Spleen (tissue), 13 donors: ENCODE measurements around the gene FAM124B. TPM values are rescaled to one million over a fixed set of nuclear protein-coding genes. Genes with fewer than 3 reads are reported as not detected.

Experiments
- DNase-seq: peaks from one replicate; pipeline ENCODE4 v3.0.0-alpha.2; 2020
- H3K27ac ChIP-seq, 8 donors: fragments of 200-600 bp; sonication (generic) in 7 of 8; 1 replicate in 4 of 8; 2 replicates in 4 of 8; pipeline versions ENCODE4 v1.5.0 to v1.8.0; 2016 to 2021; ENCODE audit warnings: inconsistent platforms in 4 of 8, mild to moderate bottlenecking in 4 of 8, moderate library complexity in 1 of 8
- H3K27me3 ChIP-seq, 7 donors: fragments of 200-600 bp; sonication (generic) in 6 of 7; replicated peaks in 1 of 7; 1 replicate in 4 of 7; 2 replicates in 3 of 7; pipeline versions ENCODE4 v1.5.0 to v1.8.0; 2016 to 2021; ENCODE audit warnings: inconsistent platforms in 3 of 7, mild to moderate bottlenecking in 1 of 7
- H3K36me3 ChIP-seq, 6 donors: fragments of 200-600 bp; sonication (generic) in 5 of 6; 1 replicate in 4 of 6; 2 replicates in 2 of 6; pipeline versions ENCODE4 v1.5.0 to v1.8.0; 2016 to 2021; ENCODE audit warnings: inconsistent platforms in 2 of 6
- H3K4me1 ChIP-seq, 6 donors: fragments of 200-600 bp; sonication (generic) in 5 of 6; 1 replicate in 3 of 6; 2 replicates in 3 of 6; pipeline versions ENCODE4 v1.5.0 to v1.8.0; 2016 to 2021; ENCODE audit warnings: inconsistent platforms in 3 of 6
- H3K4me3 ChIP-seq, 8 donors: fragments of 200-600 bp; sonication (generic) in 7 of 8; 1 replicate in 4 of 8; 2 replicates in 4 of 8; pipeline versions ENCODE4 v1.5.0 to v1.8.0; 2016 to 2021; ENCODE audit warnings: inconsistent platforms in 4 of 8, mild to moderate bottlenecking in 4 of 8, moderate library complexity in 2 of 8
- H3K9me3 ChIP-seq, 8 donors: fragments of 200-600 bp; sonication (generic) in 7 of 8; 1 replicate in 4 of 8; 2 replicates in 4 of 8; pipeline versions ENCODE4 v1.5.0 to v1.8.0; 2016 to 2021; ENCODE audit warnings: inconsistent platforms in 4 of 8
- POLR2A ChIP-seq, 3 donors: fragments of 450-650 bp; IDR thresholded peaks; one replicate each; pipeline ENCODE4 v1.5.1; 2017; ENCODE audit warnings: antibody characterized with exemption in 3 of 3, mild to moderate bottlenecking in 1 of 3
- POLR2AphosphoS5 ChIP-seq, 3 donors: sonication (generic); formaldehyde crosslinking; IDR thresholded peaks; one replicate each; pipeline ENCODE4 v1.5.1; 2017; ENCODE audit warnings: antibody characterized with exemption in 3 of 3
- WGBS, 5 donors: extraction: QIAGEN DNeasy Blood & Tissue Kit in 3 of 5; methylation state at CpG; one replicate each; pipeline versions ENCODE4 v1.1.5 to v1.1.7; 2013 to 2018; 5-methylcytosine and 5-hydroxymethylcytosine counted together
- intact Hi-C: fragments of 100-400 bp; cut with DNase I; formaldehyde crosslinking; loops from one replicate; pipeline ENCODE4 v1.15.0; 2023; ENCODE audit warnings: low total_unique reads
- long read RNA-seq, 2 donors: transcript quantifications; one replicate each; lab custom pipeline, GENCODE V29; 2026
- polyA plus RNA-seq, 3 donors: library from polyadenylated mRNA; stranded (reverse); fragments of 200-250 nt; gene quantifications; one replicate each; pipeline ENCODE4 v1.2.1, GENCODE V29; 2013
- total RNA-seq, 7 donors: library from RNA; depleted of rRNA in 3 of 7; stranded (reverse); fragments of >200 nt in 3 of 7; fragmentation: NEBNext Ultra II Directional in 4 of 7; extraction: Animal tissue kit (Norgen Biotek cat#: 25700) in 4 of 7; gene quantifications; one replicate each; pipeline versions ENCODE4 v1.1.0 to v1.2.1, GENCODE V29; 2016 to 2021
- TF ChIP-seq, protein P1 (sequence below), 11 experiments: fragments of 200-600 bp in 7 of 11; fragments of 450-650 bp in 4 of 11; sonication (generic) in 4 of 11; IDR thresholded peaks in 8 of 11; conservative IDR thresholded peaks in 3 of 11; 1 replicate in 7 of 11; 2 replicates in 4 of 11; pipeline versions ENCODE4 v1.4.0 to v1.8.0; 2016 to 2021; ENCODE audit warnings: antibody characterized with exemption in 11 of 11, inconsistent platforms in 4 of 11, mild to moderate bottlenecking in 1 of 11
- donor health status: healthy with polysubstance abuse.
- donor health status: DM: no; HTN: no; CAD: no; lungs with moderate emphysema.
- donor health status: DM: no; HTN: no; CAD: no.
- donor health status: Bipolar disorder and iron deficiency.
- donor health status: healthy.
- donor health status: DM: no; HTN: no; CAD: no.
- donor health status: DM: yes; HTN: yes; CAD: no.

Gene FAM124B
- total RNA-seq (1 to 10 TPM in 4 of 7 donors, under 1 TPM in 3; 0.57 to 2.8 (median 1.1) TPM), polyA plus RNA-seq (under 1 TPM; 0.30 to 0.45 (median 0.33) TPM)
- long read RNA-seq, donor 1, partial matches to known transcripts, result 0 of 2 reads
- long read RNA-seq, donor 1, other reads (novel, unspliced or antisense), result 0 of 2 reads
- long read RNA-seq, donor 2, partial matches to known transcripts, result 0 of 2 reads
- long read RNA-seq, donor 2, other reads (novel, unspliced or antisense), result 0 of 2 reads

GRCh38 chr2:224401641-224402342 lies at the start of gene FAM124B:
Gene FAM124B (minus strand): TSS chr2:224402107. CDS start chr2:224401768, 339 bp downstream.
- DNase-seq, result peak; percentile 86
- peak within 1 kb of the TSS in 7 of 8 donors; percentile 3 to 64 (median 34) for H3K4me3 ChIP-seq
- peaks cover 0 to 5% (median 0%) of the 10 kb centered on the region in 8 donors for H3K9me3 ChIP-seq
- peak within 1 kb of the TSS; percentile 6 to 66 (median 60) for H3K27ac ChIP-seq
- intact Hi-C loops, result no loop called here
- peaks cover 0 to 40% (median 24%) of the 10 kb centered on the region in 6 donors for H3K4me1 ChIP-seq
- TF ChIP-seq POLR2A (IDR thresholded peaks at IDR 0.05), result no peak
- peak; percentile 8 to 66 (median 39) for TF ChIP-seq POLR2AphosphoS5 (IDR thresholded peaks at IDR 0.05)
- TF ChIP-seq, protein P1, sequence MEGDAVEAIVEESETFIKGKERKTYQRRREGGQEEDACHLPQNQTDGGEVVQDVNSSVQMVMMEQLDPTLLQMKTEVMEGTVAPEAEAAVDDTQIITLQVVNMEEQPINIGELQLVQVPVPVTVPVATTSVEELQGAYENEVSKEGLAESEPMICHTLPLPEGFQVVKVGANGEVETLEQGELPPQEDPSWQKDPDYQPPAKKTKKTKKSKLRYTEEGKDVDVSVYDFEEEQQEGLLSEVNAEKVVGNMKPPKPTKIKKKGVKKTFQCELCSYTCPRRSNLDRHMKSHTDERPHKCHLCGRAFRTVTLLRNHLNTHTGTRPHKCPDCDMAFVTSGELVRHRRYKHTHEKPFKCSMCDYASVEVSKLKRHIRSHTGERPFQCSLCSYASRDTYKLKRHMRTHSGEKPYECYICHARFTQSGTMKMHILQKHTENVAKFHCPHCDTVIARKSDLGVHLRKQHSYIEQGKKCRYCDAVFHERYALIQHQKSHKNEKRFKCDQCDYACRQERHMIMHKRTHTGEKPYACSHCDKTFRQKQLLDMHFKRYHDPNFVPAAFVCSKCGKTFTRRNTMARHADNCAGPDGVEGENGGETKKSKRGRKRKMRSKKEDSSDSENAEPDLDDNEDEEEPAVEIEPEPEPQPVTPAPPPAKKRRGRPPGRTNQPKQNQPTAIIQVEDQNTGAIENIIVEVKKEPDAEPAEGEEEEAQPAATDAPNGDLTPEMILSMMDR (IDR thresholded peaks at IDR 0.05 in 8 of 11, conservative IDR thresholded peaks at IDR 0.05 in 3 of 11), result no peak
- no peaks in the 10 kb centered on the region for H3K36me3 ChIP-seq
- H3K27me3 ChIP-seq, result peaks cover 0 to 15% (median 0%) of the 10 kb centered on the region in 7 donors
- WGBS, 5 donors, result 6 to 13% (median 8%) methylated on average over 19 of the region's 19 CpGs

DNA sequence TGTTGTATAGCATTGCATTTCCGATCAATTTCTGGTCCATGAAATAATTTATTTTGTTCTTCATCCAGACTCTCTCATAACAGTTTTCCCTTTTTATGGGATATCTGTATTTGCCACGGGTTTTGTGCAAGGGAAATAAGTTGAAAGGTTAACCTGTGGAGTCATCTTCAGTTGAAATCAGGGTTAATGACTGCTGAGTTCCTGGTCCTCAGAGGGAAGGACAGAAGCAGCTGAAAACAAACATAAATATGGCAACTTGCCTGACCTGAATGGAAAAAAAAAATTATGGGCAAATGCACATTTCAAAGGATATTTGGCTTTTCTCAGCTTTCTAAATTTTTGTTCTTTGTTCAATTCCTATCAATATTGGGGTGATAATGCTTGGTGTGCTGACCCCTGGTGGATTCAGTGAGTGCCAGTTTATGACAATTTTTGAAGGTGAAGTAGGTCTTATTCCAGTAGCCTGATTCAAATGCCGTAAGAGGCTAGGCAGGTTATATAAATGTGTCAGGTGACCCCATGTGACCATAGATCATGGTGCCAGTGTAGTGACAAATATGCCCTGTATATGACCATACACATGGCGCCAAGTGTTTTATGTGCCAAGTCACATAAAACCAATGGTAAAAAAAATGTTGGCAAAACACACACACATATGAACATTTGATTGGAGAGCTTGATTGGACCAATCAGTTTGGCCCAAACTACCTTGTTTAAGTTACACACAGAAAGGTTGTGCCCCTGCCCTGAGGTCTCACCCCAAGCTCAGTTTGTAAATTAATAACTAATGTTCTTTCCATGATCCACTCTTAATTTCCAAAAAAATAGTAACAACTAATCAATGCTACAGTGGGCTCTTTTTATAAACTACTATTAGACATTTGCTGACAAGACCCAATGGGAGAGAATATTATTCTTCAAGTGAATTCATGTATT lies 47.6 kb upstream of the FAM124B start:
- H3K27ac ChIP-seq, result no peak overlapping the region
- no peak overlapping the region for H3K4me3 ChIP-seq
- 40 to 52% (median 44%) methylated on average over 4 of the region's 4 CpGs for WGBS, 5 donors
- no peak for DNase-seq
- no peak for TF ChIP-seq POLR2A (IDR thresholded peaks at IDR 0.05)
- no peak for TF ChIP-seq POLR2AphosphoS5 (IDR thresholded peaks at IDR 0.05)
- TF ChIP-seq, protein P1 (IDR thresholded peaks at IDR 0.05 in 8 of 11, conservative IDR thresholded peaks at IDR 0.05 in 3 of 11), result peak in 8 of 11 experiments; percentile 15 to 49 (median 40)
- H3K36me3 ChIP-seq, result no peaks in the 10 kb centered on the region
- no peaks in the 10 kb centered on the region for H3K27me3 ChIP-seq
- intact Hi-C loops, result no loop called here
- H3K4me1 ChIP-seq, result no peaks in the 10 kb centered on the region
- H3K9me3 ChIP-seq, result peaks cover 0 to 5% (median 0%) of the 10 kb centered on the region in 8 donors

DNA sequence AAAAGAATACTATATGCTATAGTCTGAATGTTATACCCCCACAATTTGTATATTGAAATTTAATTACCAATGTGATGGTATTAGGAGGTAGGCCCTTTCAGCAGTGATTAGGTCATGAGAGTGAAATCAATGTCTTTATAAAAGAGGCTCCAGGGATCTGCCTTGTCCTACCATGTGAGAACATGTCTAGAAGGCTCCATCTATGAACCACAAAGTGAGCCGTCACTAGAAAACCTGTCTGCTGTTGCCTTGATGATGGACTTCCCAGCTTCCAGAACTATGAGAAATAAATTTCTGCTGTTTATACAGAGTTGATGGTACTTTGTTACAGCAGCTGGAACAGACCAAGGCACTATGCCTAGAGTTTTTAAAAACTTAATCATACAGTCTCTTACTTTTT lies 46.3 kb upstream of the FAM124B start:
- H3K4me1 ChIP-seq, result no peaks in the 10 kb centered on the region
- peaks cover 0 to 2% (median 0%) of the 10 kb centered on the region in 8 donors for H3K9me3 ChIP-seq
- WGBS, 5 donors, result 88 to 97% (median 93%) methylated on average over 1 of the region's 1 CpG
- no peak overlapping the region for H3K27ac ChIP-seq
- TF ChIP-seq POLR2AphosphoS5 (IDR thresholded peaks at IDR 0.05) (no peak), POLR2A (IDR thresholded peaks at IDR 0.05) (no peak)
- TF ChIP-seq, protein P1 (IDR thresholded peaks at IDR 0.05 in 8 of 11, conservative IDR thresholded peaks at IDR 0.05 in 3 of 11), result no peak
- no peaks in the 10 kb centered on the region for H3K36me3 ChIP-seq
- intact Hi-C loops, result no loop called here
- peaks cover 0 to 4% (median 0%) of the 10 kb centered on the region in 7 donors for H3K27me3 ChIP-seq
- no peak overlapping the region for H3K4me3 ChIP-seq
- DNase-seq, result no peak
